MM.1S (cell line): ENCODE data around the gene ADARB2.

Experiments used
- DNase-seq: peaks from one replicate; pipeline ENCODE4 v3.0.0-alpha.2; 2015
- H2AFZ ChIP-seq: fragments of 300-600 bp; sonication (generic); 2 replicates; pipeline ENCODE4 v1.6.0; 2016; ENCODE audit warnings: antibody characterized with exemption, low read length
- H3F3A ChIP-seq: fragments of 300-600 bp; sonication (generic); 2 replicates; pipeline ENCODE4 v1.6.1; 2016; ENCODE audit warnings: mild to moderate bottlenecking, antibody characterized with exemption, low read length, moderate library complexity, mixed read lengths; ENCODE audit not compliant: insufficient read depth
- H3K27ac ChIP-seq: fragments of 300-600 bp; sonication (generic); 2 replicates; pipeline ENCODE4 v1.5.1; 2016; ENCODE audit warnings: mild to moderate bottlenecking, low read length
- H3K27me3 ChIP-seq: fragments of 300-600 bp; sonication (generic); replicated peaks from 2 replicates; pipeline ENCODE4 v1.6.0; 2016; ENCODE audit warnings: low read length; ENCODE audit not compliant: insufficient read depth
- H3K36me3 ChIP-seq: fragments of 300-600 bp; sonication (generic); replicated peaks from 2 replicates; pipeline ENCODE4 v1.6.1; 2016; ENCODE audit warnings: mild to moderate bottlenecking, low read length, mixed read lengths; ENCODE audit not compliant: insufficient read depth
- H3K4me1 ChIP-seq: fragments of 300-600 bp; sonication (generic); 2 replicates; pipeline ENCODE4 v1.6.1; 2016; ENCODE audit warnings: low read length, mixed read lengths
- H3K4me2 ChIP-seq: fragments of 300-600 bp; sonication (generic); 2 replicates; pipeline ENCODE4 v1.6.0; 2016; ENCODE audit warnings: low read depth, low read length
- H3K4me3 ChIP-seq: fragments of 300-600 bp; sonication (generic); 2 replicates; pipeline ENCODE4 v1.5.1; 2016; ENCODE audit warnings: low read length, mixed read lengths
- H3K79me2 ChIP-seq: fragments of 300-600 bp; sonication (generic); 2 replicates; pipeline ENCODE4 v1.6.1; 2016; ENCODE audit warnings: mixed run types, low read length, mixed read lengths
- H3K9ac ChIP-seq: fragments of 300-600 bp; sonication (generic); 2 replicates; pipeline ENCODE4 v1.6.1; 2016; ENCODE audit warnings: low read length, mixed read lengths
- H3K9me2 ChIP-seq: fragments of 300-600 bp; sonication (generic); replicated peaks from 2 replicates; pipeline ENCODE4 v1.6.1; 2016; ENCODE audit warnings: mild to moderate bottlenecking, low read length, mixed read lengths; ENCODE audit not compliant: insufficient read depth
- H3K9me3 ChIP-seq: fragments of 300-600 bp; sonication (generic); replicated peaks from 2 replicates; pipeline ENCODE4 v1.6.1; 2016; ENCODE audit warnings: mild to moderate bottlenecking, low read length, mixed read lengths; ENCODE audit not compliant: insufficient read depth
- H4K20me1 ChIP-seq: fragments of 300-600 bp; sonication (generic); 2 replicates; pipeline ENCODE4 v1.6.1; 2016; ENCODE audit warnings: mild to moderate bottlenecking, low read length, moderate library complexity, mixed read lengths; ENCODE audit not compliant: insufficient read depth
- CTCF ChIP-seq: fragments of 300-600 bp; sonication (generic); IDR thresholded peaks from 2 replicates; pipeline ENCODE4 v1.5.1; 2016; ENCODE audit warnings: antibody characterized with exemption, low read length, mixed read lengths
- EZH2 ChIP-seq: fragments of 300-600 bp; sonication (generic); optimal IDR thresholded peaks from 2 replicates; pipeline ENCODE3; 2017; ENCODE audit warnings: low read depth, mild to moderate bottlenecking, antibody characterized with exemption, low read length, mixed read lengths
- EZH2phosphoT487 ChIP-seq: fragments of 300-600 bp; sonication (generic); IDR thresholded peaks from 2 replicates; pipeline ENCODE4 v1.6.1; 2018; ENCODE audit warnings: antibody characterized with exemption, low read length

The ADARB2 gene

GRCh38 chr10:1629326-1630198 lies 107.8 kb downstream of the ADARB2 start:
- no peaks in the 10 kb centered on the region for H3K79me2 ChIP-seq
- no peaks in the 10 kb centered on the region for H4K20me1 ChIP-seq
- H3F3A ChIP-seq: no peaks in the 10 kb centered on the region
- H3K9me2 ChIP-seq: no peaks in the 10 kb centered on the region
- no peak overlapping the region for H2AFZ ChIP-seq
- no peak overlapping the region for H3K4me3 ChIP-seq
- H3K9ac ChIP-seq: no peak overlapping the region
- no peak for DNase-seq
- H3K4me2 ChIP-seq: no peak overlapping the region
- no peaks in the 10 kb centered on the region for H3K9me3 ChIP-seq
- TF ChIP-seq EZH2: no peak
- no peak for TF ChIP-seq EZH2phosphoT487
- TF ChIP-seq CTCF: no peak
- no peaks in the 10 kb centered on the region for H3K36me3 ChIP-seq
- no peaks in the 10 kb centered on the region for H3K27me3 ChIP-seq
- no peaks in the 10 kb centered on the region for H3K4me1 ChIP-seq
- no peak overlapping the region for H3K27ac ChIP-seq

GRCh38 chr10:1628757-1629156 lies 108.6 kb downstream of the ADARB2 start:
- H3K4me1 ChIP-seq: no peaks in the 10 kb centered on the region
- no peak overlapping the region for H2AFZ ChIP-seq
- no peaks in the 10 kb centered on the region for H3K79me2 ChIP-seq
- no peaks in the 10 kb centered on the region for H3K27me3 ChIP-seq
- H3K9me2 ChIP-seq: no peaks in the 10 kb centered on the region
- no peak for DNase-seq
- no peak overlapping the region for H3K4me3 ChIP-seq
- H3K9me3 ChIP-seq: no peaks in the 10 kb centered on the region
- no peak overlapping the region for H3K9ac ChIP-seq
- H3K36me3 ChIP-seq: no peaks in the 10 kb centered on the region
- H4K20me1 ChIP-seq: no peaks in the 10 kb centered on the region
- no peak overlapping the region for H3K27ac ChIP-seq
- no peaks in the 10 kb centered on the region for H3F3A ChIP-seq
- TF ChIP-seq CTCF: no peak
- no peak for TF ChIP-seq EZH2phosphoT487
- TF ChIP-seq EZH2: no peak
- no peak overlapping the region for H3K4me2 ChIP-seq

GRCh38 chr10:1627945-1628344 lies 109.4 kb downstream of the ADARB2 start:
- no peaks in the 10 kb centered on the region for H3K9me2 ChIP-seq
- no peaks in the 10 kb centered on the region for H3K4me1 ChIP-seq
- no peaks in the 10 kb centered on the region for H4K20me1 ChIP-seq
- no peak overlapping the region for H3K4me2 ChIP-seq
- no peaks in the 10 kb centered on the region for H3K79me2 ChIP-seq
- DNase-seq: no peak
- TF ChIP-seq EZH2: no peak
- TF ChIP-seq EZH2phosphoT487: no peak
- TF ChIP-seq CTCF: no peak
- no peaks in the 10 kb centered on the region for H3K27me3 ChIP-seq
- H3K4me3 ChIP-seq: no peak overlapping the region
- no peak overlapping the region for H3K9ac ChIP-seq
- H3K9me3 ChIP-seq: no peaks in the 10 kb centered on the region
- H3F3A ChIP-seq: no peaks in the 10 kb centered on the region
- H3K27ac ChIP-seq: no peak overlapping the region
- no peak overlapping the region for H2AFZ ChIP-seq
- no peaks in the 10 kb centered on the region for H3K36me3 ChIP-seq
